Thymus (tissue), 11 donors: ENCODE results near the gene INTS3. TPM values are rescaled to one million over a fixed set of nuclear protein-coding genes. Genes with fewer than 3 reads are reported as not detected.
"Not testable (repeated sequence)": the region's sequence is repeated elsewhere in the genome, so short reads cannot be mapped to it uniquely, and the experiment has no call there.

Experiments
- DNase-seq, 9 donors: peaks; one replicate each; pipeline ENCODE4 v3.0.0-alpha.2; 2013; ENCODE audit warnings: low spot score in 9 of 9, low read depth in 6 of 9, missing footprints in 1 of 9
- H3K27ac ChIP-seq, 2 donors: one replicate each; pipeline ENCODE4 v1.5.1; 2013; ENCODE audit warnings: control low read depth in 1 of 2, low read depth in 1 of 2, low read length in 1 of 2, mild to moderate bottlenecking in 1 of 2, moderate library complexity in 1 of 2
- H3K27me3 ChIP-seq, 2 donors: one replicate each; pipeline ENCODE4 v1.5.1; 2013; ENCODE audit warnings: low read length in 1 of 2; ENCODE audit not compliant: control insufficient read depth in 2 of 2, insufficient read depth in 1 of 2
- H3K36me3 ChIP-seq, 2 donors: one replicate each; pipeline ENCODE4 v1.5.1; 2013; ENCODE audit warnings: low read length in 1 of 2, mild to moderate bottlenecking in 1 of 2, moderate library complexity in 1 of 2; ENCODE audit not compliant: control insufficient read depth in 2 of 2, insufficient read depth in 2 of 2
- H3K4me1 ChIP-seq, 2 donors: one replicate each; pipeline ENCODE4 v1.5.1; 2013; ENCODE audit warnings: low read length in 2 of 2; ENCODE audit not compliant: control insufficient read depth in 2 of 2, insufficient read depth in 2 of 2
- H3K4me3 ChIP-seq, 2 donors: one replicate each; pipeline ENCODE4 v1.5.1; 2013; ENCODE audit warnings: low read length in 2 of 2, control low read depth in 1 of 2, mild to moderate bottlenecking in 1 of 2
- H3K9me3 ChIP-seq, 2 donors: one replicate each; pipeline ENCODE4 v1.5.1; 2013; ENCODE audit warnings: low read length in 1 of 2, mild to moderate bottlenecking in 1 of 2; ENCODE audit not compliant: control insufficient read depth in 2 of 2, insufficient read depth in 1 of 2
- WGBS: extraction: QIAGEN DNeasy Blood & Tissue Kit; methylation state at CpG from one replicate; pipeline ENCODE4 v1.1.7; 2013; 5-methylcytosine and 5-hydroxymethylcytosine counted together
- polyA plus RNA-seq: library from polyadenylated mRNA; stranded (reverse); fragments of 200-250 nt; gene quantifications from one replicate; pipeline ENCODE4 v1.2.3, GENCODE V29; 2013
- total RNA-seq: library from RNA; stranded (reverse); fragments of 120-200 nt; gene quantifications from one replicate; pipeline ENCODE4 v1.2.4, GENCODE V29; 2013
- donor health status: healthy.

The INTS3 gene
- total and polyA plus RNA-seq, 2 donors = 18.2 to 59.9 TPM

DNA sequence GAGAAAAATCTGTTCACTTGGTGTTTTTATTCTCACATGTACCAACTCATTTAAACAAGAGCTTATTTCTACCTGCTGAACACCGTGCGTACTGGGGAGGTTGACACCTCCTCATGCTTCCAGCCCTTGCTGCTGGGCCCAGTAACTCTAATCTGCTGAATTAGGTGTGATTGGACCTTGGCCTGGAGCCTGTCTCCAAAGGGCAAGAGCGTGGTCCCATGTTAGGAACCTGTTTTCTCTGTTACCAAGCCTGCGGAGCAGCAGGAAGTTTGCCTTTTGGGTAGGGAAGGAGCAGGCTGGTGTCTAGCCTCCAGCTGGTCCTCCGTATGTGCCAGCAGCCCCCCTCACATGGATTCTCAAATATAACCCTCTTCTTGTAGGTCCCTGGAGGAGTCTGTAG, 36.5 kb downstream of the INTS3 start:
- no peak overlapping the region for H3K4me3 ChIP-seq
- H3K9me3 ChIP-seq = no peaks in the 10 kb centered on the region
- H3K27me3 ChIP-seq = no peaks in the 10 kb centered on the region
- WGBS = 98% methylated on average over 5 of the region's 5 CpGs
- no peak for DNase-seq
- H3K4me1 ChIP-seq = no peaks in the 10 kb centered on the region
- peaks cover 61 to 79% of the 10 kb centered on the region in 2 donors for H3K36me3 ChIP-seq
- no peak overlapping the region for H3K27ac ChIP-seq

DNA sequence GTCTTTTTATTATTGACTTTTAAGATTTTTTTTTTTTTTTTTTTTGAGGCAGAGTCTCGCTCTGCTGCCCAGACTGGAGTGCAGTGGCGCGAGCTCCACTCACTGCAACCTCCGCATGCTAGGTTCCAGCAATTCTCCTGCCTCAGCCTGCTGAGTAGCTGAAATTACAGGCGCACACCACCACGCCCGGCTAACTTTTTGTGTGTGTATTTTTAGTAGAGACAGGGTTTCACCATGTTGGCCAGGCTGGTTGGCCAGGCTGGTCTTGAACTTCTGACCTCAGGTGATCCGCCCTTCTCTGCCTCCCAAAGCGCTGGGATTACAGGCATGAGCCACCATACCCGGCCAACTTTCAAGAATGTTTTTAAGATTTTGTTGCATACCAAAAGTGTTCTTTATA, 38.8 kb downstream of the INTS3 start:
- H3K9me3 ChIP-seq, DNase-seq, H3K4me1 ChIP-seq, H3K27me3 ChIP-seq, H3K27ac ChIP-seq, H3K4me3 ChIP-seq: not testable (repeated sequence)
- peaks cover 60 to 85% of the 10 kb centered on the region in 2 donors for H3K36me3 ChIP-seq
- 97% methylated on average over 10 of the region's 10 CpGs for WGBS

DNA sequence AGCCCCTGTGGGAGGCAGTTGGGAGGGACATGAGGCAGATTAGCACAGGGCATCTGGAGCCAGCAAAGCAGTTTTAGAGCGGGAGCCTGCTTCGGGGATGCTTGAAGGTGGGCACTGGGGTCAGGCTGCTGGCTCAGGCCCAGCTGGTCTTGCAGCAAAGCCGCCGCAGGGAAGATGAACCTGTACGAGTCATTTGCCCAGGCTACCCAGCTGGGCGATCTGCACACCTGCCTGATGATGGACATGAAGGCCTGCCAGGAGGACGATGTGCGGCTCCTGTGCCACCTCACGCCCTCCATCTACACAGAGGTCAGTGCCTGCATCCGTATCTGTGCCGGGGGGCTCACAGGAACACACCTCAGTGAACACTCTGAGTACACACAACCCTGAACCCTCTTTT, 39.7 kb downstream of the INTS3 start:
- Histone ChIP-seq H3K4me3 (no peak overlapping the region), H3K36me3 (peaks cover 68 to 89% of the 10 kb centered on the region in 2 donors), H3K27ac (no peak overlapping the region), H3K9me3 (no peaks in the 10 kb centered on the region), H3K4me1 (no peaks in the 10 kb centered on the region), H3K27me3 (no peaks in the 10 kb centered on the region)
- no peak for DNase-seq
- WGBS = 99% methylated on average over 11 of the region's 11 CpGs

DNA sequence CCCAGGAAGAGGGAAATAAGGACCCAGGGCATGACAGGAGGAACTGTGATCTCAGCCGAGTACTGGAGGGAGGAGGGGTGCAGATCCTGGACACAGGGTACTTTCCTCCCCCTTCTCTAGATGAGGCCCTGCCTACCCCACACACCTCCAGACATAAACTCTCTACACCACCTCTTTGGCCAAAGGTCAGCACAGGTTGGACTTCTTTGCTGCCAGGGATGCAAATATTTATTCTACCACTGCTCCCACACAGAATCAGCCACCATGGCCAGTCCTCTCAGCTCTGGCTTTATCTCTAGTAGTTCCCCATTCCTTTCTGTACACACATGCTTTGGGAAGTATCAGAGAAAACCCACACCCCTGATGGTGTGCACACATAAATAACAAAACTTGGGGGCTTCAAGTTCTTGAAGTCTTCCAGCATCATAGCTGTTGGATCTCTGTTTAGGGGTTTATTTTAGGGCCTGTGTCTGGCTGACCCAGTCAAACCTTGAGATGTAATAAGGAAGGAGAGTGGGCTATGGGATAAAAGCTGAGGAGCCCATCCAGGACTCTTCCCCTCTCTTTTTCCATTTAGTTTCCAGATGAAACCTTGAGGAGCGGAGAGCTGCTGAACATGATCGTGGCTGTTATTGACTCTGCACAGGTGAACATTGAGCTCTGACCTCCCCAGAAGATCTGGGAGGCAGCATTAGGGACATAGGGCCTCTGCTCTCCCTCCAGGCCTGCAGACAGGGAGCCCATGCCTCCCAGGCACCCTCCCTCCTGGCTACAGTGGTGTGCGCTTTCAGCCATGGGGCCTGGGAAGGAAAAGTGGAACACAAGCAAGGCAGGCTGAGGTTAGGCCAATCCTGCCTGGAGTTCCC, 40.7 kb downstream of the INTS3 start:
- Histone ChIP-seq H3K4me1 (peaks cover 0 to 8% of the 10 kb centered on the region in 2 donors), H3K27me3 (no peaks in the 10 kb centered on the region), H3K4me3 (no peak overlapping the region), H3K9me3 (no peaks in the 10 kb centered on the region), H3K27ac (no peak overlapping the region), H3K36me3 (peaks cover 68 to 88% of the 10 kb centered on the region in 2 donors)
- 95% methylated on average over 4 of the region's 4 CpGs for WGBS
- no peak for DNase-seq

DNA sequence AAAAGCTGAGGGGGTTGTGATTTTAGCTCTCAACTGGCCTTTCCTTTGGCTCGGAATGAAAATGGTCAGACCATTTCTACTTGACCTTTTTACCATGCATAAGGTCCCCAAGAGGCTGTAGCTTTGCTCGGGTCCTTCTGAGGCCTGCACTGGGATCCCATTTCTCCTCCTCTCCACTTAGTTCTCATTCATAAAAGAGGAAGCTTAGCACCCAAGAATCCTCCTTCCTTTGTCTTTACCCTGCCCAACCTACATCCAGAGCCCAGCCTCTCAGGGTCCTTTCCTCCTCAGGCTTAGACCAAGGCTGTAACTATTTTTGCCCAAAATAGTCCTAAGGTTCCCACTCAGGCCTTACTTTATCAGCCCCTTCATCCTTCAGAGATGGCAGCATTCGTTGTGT, 41.4 kb downstream of the INTS3 start:
- Histone ChIP-seq H3K9me3 (no peaks in the 10 kb centered on the region), H3K36me3 (peaks cover 62 to 81% of the 10 kb centered on the region in 2 donors), H3K4me1 (peaks cover 0 to 12% of the 10 kb centered on the region in 2 donors), H3K27me3 (no peaks in the 10 kb centered on the region), H3K4me3 (no peak overlapping the region), H3K27ac (no peak overlapping the region)
- WGBS = 91% methylated on average over 3 of the region's 3 CpGs
- no peak for DNase-seq

DNA sequence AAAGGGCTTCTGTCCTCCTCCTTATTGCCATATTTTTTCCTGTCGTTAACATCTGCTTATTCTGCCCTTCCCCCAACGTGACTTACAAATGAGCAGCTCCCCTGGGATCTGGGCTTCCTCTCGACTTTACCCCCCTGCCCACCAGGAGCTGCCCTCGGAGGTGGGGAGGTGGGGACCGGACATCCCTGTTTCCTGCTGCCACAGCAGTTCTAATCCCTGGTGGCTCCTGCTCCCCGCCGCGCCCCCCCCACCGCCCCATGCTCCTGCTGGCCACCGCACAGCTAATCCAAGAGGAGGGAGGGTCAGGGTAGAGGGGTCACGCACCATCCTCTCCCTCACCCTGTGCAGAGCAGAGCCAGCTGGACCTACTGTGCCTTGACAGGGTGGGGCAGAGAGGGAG, 42.9 kb downstream of the INTS3 start:
- no peaks in the 10 kb centered on the region for H3K9me3 ChIP-seq
- H3K36me3 ChIP-seq = peaks cover 52 to 71% of the 10 kb centered on the region in 2 donors
- DNase-seq = no peak
- 87% methylated on average over 11 of the region's 11 CpGs for WGBS
- no peak overlapping the region for H3K27ac ChIP-seq
- peaks cover 0 to 7% of the 10 kb centered on the region in 2 donors for H3K27me3 ChIP-seq
- H3K4me1 ChIP-seq = peaks cover 0 to 23% of the 10 kb centered on the region in 2 donors
- no peak overlapping the region for H3K4me3 ChIP-seq

DNA sequence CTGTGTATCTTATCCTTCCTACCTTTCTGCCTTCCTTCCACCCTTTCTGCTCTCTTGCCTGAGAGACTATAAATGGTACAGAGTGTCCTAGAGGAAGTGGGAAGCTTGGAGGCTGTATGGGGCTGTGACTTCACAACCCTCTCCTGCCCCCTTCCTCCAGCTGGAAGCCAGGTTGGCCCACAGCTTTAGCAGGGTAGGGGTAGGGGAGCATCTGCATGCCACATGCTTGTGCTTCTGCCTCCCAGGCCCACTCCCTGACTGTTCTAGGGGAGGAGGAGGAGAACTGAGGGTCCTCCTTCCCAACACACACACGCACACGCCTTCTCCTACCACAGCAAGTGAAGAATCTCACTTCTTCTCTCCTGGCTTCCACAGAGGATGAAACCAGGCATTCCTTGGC, 43.4 kb downstream of the INTS3 start:
- Histone ChIP-seq H3K4me3 (no peak overlapping the region), H3K27me3 (peaks cover 0 to 9% of the 10 kb centered on the region in 2 donors), H3K4me1 (peaks cover 3 to 26% of the 10 kb centered on the region in 2 donors), H3K36me3 (peaks cover 52 to 66% of the 10 kb centered on the region in 2 donors), H3K27ac (no peak overlapping the region), H3K9me3 (no peaks in the 10 kb centered on the region)
- WGBS = 97% methylated on average over 2 of the region's 2 CpGs
- DNase-seq = no peak

DNA sequence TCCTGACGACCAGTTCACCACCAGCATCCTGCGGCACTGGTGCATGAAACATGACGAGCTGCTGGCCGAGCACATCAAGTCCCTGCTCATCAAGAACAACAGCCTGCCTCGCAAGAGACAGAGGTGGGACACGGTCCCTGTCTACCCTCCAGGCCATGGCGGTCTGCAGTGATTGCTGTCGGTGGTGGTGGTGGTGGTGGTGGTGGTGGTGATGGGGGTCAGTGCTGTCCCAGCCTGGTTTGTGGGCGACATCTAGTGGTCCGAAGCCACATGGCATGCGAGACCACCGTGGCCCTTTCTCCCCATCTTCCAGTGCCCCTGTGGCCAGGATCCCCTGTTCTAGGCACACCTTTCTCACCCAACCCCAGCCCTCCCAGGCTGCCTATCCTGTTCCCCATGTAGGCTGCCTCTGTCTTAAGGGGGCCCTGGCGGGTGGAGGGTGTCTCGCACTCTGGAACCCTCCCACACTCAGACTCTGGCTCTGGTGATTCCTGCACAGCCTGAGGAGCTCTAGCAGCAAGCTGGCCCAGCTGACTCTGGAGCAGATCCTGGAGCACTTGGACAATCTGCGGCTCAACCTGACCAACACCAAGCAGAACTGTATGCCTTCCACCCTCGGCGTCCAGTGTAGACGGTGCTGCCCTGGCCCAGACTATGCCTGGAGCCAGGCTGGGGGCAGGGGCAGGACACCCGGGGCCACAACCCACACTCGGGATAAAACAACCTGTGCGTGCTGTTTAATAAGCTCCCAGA, 44.2 kb downstream of the INTS3 start:
- WGBS = 93% methylated on average over 21 of the region's 21 CpGs
- H3K4me1 ChIP-seq = peaks cover 4 to 33% of the 10 kb centered on the region in 2 donors

More for the DNA sequence above, 44.2 kb downstream of the INTS3 start:
- DNase-seq = no peak
- Histone ChIP-seq H3K4me3 (no peak overlapping the region), H3K27me3 (peaks cover 0 to 9% of the 10 kb centered on the region in 2 donors), H3K36me3 (peaks cover 52 to 60% of the 10 kb centered on the region in 2 donors), H3K9me3 (no peaks in the 10 kb centered on the region), H3K27ac (no peak overlapping the region)
